ENCODE data around the gene SRGAP2C. TPM values are rescaled to one million over a fixed set of nuclear protein-coding genes. Genes with fewer than 3 reads are reported as not detected.
"Not testable (repeated sequence)": the region's sequence is repeated elsewhere in the genome, so short reads cannot be mapped to it uniquely, and the experiment has no call there.

Gene SRGAP2C
- total and polyA plus RNA-seq, 9 donors: 6.4 to 37.5 (median 22.1) TPM

GRCh38 chr1:121401375-121401955 lies 216.7 kb downstream of the SRGAP2C start:
- intact Hi-C loops (cut with DNase I); H3K9me3 ChIP-seq; H3K27ac ChIP-seq; H3K4me1 ChIP-seq (ENCODE audit: insufficient read depth); H3K36me3 ChIP-seq; H3K27me3 ChIP-seq; H3K4me3 ChIP-seq; DNase-seq: not testable (repeated sequence)
- whole genome bisulfite sequencing, 3 donors: 62 to 71% (median 69%) methylated on average over 22 to 26 of the region's 26 CpGs

DNA sequence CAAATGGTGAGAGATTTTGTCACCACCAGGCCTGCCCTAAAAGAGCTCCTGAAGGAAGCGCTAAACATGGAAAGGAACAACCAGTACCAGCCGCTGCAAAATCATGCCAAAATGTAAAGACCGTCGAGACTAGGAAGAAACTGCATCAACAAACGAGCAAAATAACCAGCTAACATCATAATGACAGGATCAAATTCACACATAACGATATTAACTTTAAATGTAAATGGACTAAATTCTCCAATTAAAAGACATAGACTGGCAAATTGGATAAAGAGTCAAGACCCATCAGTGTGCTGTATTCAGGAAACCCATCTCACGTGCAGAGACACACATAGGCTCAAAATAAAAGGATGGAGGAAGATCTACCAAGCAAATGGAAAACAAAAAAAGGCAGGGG lies 218.5 kb downstream of the SRGAP2C start:
- intact Hi-C loops (cut with DNase I); H3K4me1 ChIP-seq (ENCODE audit: insufficient read depth); H3K27me3 ChIP-seq; H3K27ac ChIP-seq; H3K9me3 ChIP-seq; H3K4me3 ChIP-seq; DNase-seq; H3K36me3 ChIP-seq: not testable (repeated sequence)
- WGBS, 3 donors: 95 to 99% (median 97%) methylated on average over 6 of the region's 7 CpGs

DNA sequence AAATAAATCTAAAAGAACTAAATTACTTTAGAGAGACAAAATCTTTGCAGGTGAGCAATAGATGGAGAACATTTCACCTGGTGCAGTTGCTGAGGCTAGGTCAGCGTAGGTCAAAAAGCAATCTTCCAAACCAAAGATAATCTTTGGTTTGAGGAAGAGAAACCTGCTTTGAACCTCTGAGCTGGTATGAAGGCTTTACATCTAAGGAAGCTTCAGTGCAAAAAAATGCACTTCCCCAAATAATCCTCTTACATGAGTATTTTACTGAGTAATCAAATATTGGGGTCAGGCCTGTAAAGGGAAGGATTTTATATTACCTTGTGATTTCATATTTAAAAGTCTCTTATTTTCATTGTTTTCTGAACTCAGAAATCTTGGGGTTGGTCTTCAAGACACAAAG lies 223.6 kb downstream of the SRGAP2C start:
- 97 to 98% (median 98%) methylated on average over 1 of the region's 1 CpG for WGBS, 3 donors

GRCh38 chr1:121413821-121414220 lies 229.0 kb downstream of the SRGAP2C start:
- DNase-seq: no peak
- Histone ChIP-seq H3K4me1 (ENCODE audit: insufficient read depth) (no peaks in the 10 kb centered on the region), H3K27me3 (no peaks in the 10 kb centered on the region), H3K9me3 (no peaks in the 10 kb centered on the region), H3K36me3 (no peaks in the 10 kb centered on the region), H3K4me3 (no peak overlapping the region), H3K27ac (no peak overlapping the region)
- TF ChIP-seq, protein P1, sequence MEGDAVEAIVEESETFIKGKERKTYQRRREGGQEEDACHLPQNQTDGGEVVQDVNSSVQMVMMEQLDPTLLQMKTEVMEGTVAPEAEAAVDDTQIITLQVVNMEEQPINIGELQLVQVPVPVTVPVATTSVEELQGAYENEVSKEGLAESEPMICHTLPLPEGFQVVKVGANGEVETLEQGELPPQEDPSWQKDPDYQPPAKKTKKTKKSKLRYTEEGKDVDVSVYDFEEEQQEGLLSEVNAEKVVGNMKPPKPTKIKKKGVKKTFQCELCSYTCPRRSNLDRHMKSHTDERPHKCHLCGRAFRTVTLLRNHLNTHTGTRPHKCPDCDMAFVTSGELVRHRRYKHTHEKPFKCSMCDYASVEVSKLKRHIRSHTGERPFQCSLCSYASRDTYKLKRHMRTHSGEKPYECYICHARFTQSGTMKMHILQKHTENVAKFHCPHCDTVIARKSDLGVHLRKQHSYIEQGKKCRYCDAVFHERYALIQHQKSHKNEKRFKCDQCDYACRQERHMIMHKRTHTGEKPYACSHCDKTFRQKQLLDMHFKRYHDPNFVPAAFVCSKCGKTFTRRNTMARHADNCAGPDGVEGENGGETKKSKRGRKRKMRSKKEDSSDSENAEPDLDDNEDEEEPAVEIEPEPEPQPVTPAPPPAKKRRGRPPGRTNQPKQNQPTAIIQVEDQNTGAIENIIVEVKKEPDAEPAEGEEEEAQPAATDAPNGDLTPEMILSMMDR (IDR thresholded peaks at IDR 0.05): no peak
- TF ChIP-seq EP300 (IDR thresholded peaks at IDR 0.05): no peak
- no peak for TF ChIP-seq POLR2A (IDR thresholded peaks at IDR 0.05)
- intact Hi-C loops (cut with DNase I): no loop called here
- 69 to 77% (median 73%) methylated on average over 3 of the region's 3 CpGs for WGBS, 3 donors

More for the DNA sequence above, 223.6 kb downstream of the SRGAP2C start:
- Histone ChIP-seq H3K9me3 (no peaks in the 10 kb centered on the region), H3K27me3 (no peaks in the 10 kb centered on the region), H3K4me1 (ENCODE audit: insufficient read depth) (no peaks in the 10 kb centered on the region), H3K27ac (no peak overlapping the region), H3K4me3 (no peak overlapping the region), H3K36me3 (no peaks in the 10 kb centered on the region)
- TF ChIP-seq POLR2A (IDR thresholded peaks at IDR 0.05): no peak
- TF ChIP-seq, protein P1 (IDR thresholded peaks at IDR 0.05): no peak
- no peak for TF ChIP-seq EP300 (IDR thresholded peaks at IDR 0.05)
- DNase-seq: no peak
- intact Hi-C loops (cut with DNase I): no loop called here

- no peak overlapping the region for H3K27ac ChIP-seq
- H3K27me3 ChIP-seq: no peaks in the 10 kb centered on the region
- 86 to 93% (median 88%) methylated on average over 2 of the region's 2 CpGs for WGBS, 3 donors
- no peaks in the 10 kb centered on the region for H3K4me1 ChIP-seq (ENCODE audit: insufficient read depth)
- no peak overlapping the region for H3K4me3 ChIP-seq
- H3K36me3 ChIP-seq: no peaks in the 10 kb centered on the region
- no peak for DNase-seq
- intact Hi-C loops (cut with DNase I): no loop called here
- no peaks in the 10 kb centered on the region for H3K9me3 ChIP-seq
- TF ChIP-seq, protein P1 (IDR thresholded peaks at IDR 0.05): no peak
- TF ChIP-seq POLR2A (IDR thresholded peaks at IDR 0.05) (no peak), EP300 (IDR thresholded peaks at IDR 0.05) (no peak)
Observed at GRCh38 chr1:121414905-121415304, 230.1 kb downstream of the SRGAP2C start.
